Spleen (tissue), 7 donors: ENCODE data around the gene RFXAP.

Experiments used
- CTCF ChIP-seq, 11 experiments: fragments of 200-600 bp in 7 of 11; fragments of 450-650 bp in 4 of 11; sonication (generic) in 4 of 11; IDR thresholded peaks in 8 of 11; conservative IDR thresholded peaks in 3 of 11; 1 replicate in 7 of 11; 2 replicates in 4 of 11; pipeline versions ENCODE4 v1.4.0 to v1.8.0; 2016 to 2021; ENCODE audit warnings: antibody characterized with exemption in 11 of 11, inconsistent platforms in 4 of 11, mild to moderate bottlenecking in 1 of 11
- POLR2A ChIP-seq, 3 donors: fragments of 450-650 bp; IDR thresholded peaks; one replicate each; pipeline ENCODE4 v1.5.1; 2017; ENCODE audit warnings: antibody characterized with exemption in 3 of 3, mild to moderate bottlenecking in 1 of 3
- POLR2AphosphoS5 ChIP-seq, 3 donors: sonication (generic); formaldehyde crosslinking; IDR thresholded peaks; one replicate each; pipeline ENCODE4 v1.5.1; 2017; ENCODE audit warnings: antibody characterized with exemption in 3 of 3
- donor health status: DM: no; HTN: no; CAD: no; lungs with moderate emphysema.
- donor health status: DM: no; HTN: no; CAD: no.
- donor health status: DM: no; HTN: no; CAD: no.

- TF ChIP-seq POLR2A (IDR thresholded peaks at IDR 0.05): no peak
- no peak for TF ChIP-seq CTCF (IDR thresholded peaks at IDR 0.05 in 8 of 11, conservative IDR thresholded peaks at IDR 0.05 in 3 of 11)
- no peak for TF ChIP-seq POLR2AphosphoS5 (IDR thresholded peaks at IDR 0.05)
These were observed 23.0 kb upstream of the RFXAP start for GRCh38 chr13:36796052-36796451.
